HG02642 (cell line): ENCODE data around the gene FCGBP.
A peak's percentile ranks its signal among the peaks of the same experiment; 100 is the strongest.

ENCODE experiments used
- ATAC-seq: cut with Tn5 transposase; IDR thresholded peaks from one replicate; pipeline ENCODE4 v1.9.1; 2021; ENCODE audit warnings: mild to moderate bottlenecking; ENCODE audit not compliant: unreplicated experiment, poor library complexity

The FCGBP gene

GRCh38 chr19:39949026-39949747 is 14.8 kb upstream of the FCGBP start:
- no peak for ATAC-seq

- no peak for ATAC-seq
Measured at GRCh38 chr19:39946532-39946931, 12.1 kb upstream of the FCGBP start.

GRCh38 chr19:39943586-39943985 is 9.2 kb upstream of the FCGBP start:
- no peak for ATAC-seq

- ATAC-seq, result no peak
Measured at GRCh38 chr19:39942366-39942730, 7.9 kb upstream of the FCGBP start.

GRCh38 chr19:39941615-39942365 is 7.4 kb upstream of the FCGBP start:
- ATAC-seq, result peak; percentile 58

- no peak for ATAC-seq
Measured at GRCh38 chr19:39941151-39941550, 6.7 kb upstream of the FCGBP start.

- ATAC-seq, result no peak
Measured at GRCh38 chr19:39940221-39940833, 5.9 kb upstream of the FCGBP start.

GRCh38 chr19:39939556-39939955 is 5.1 kb upstream of the FCGBP start:
- no peak for ATAC-seq

- ATAC-seq, result no peak
Measured at GRCh38 chr19:39937787-39938186, 3.4 kb upstream of the FCGBP start.

GRCh38 chr19:39937094-39937720 is 2.8 kb upstream of the FCGBP start:
- no peak for ATAC-seq

GRCh38 chr19:39936622-39937021 is 2.2 kb upstream of the FCGBP start:
- no peak for ATAC-seq

GRCh38 chr19:39936020-39936419 is 1.6 kb upstream of the FCGBP start:
- no peak for ATAC-seq

GRCh38 chr19:39935364-39935661 is 879 bp upstream of the FCGBP start:
- ATAC-seq, result no peak

GRCh38 chr19:39929750-39930149 is 4.7 kb downstream of the FCGBP start:
- ATAC-seq, result no peak

GRCh38 chr19:39928357-39928725 is 6.1 kb downstream of the FCGBP start:
- no peak for ATAC-seq

GRCh38 chr19:39927524-39928356 is 6.7 kb downstream of the FCGBP start:
- ATAC-seq, result no peak

- ATAC-seq, result no peak
Measured at GRCh38 chr19:39927076-39927475, 7.4 kb downstream of the FCGBP start.

- no peak for ATAC-seq
Measured at GRCh38 chr19:39926170-39926760, 8.2 kb downstream of the FCGBP start.

- no peak for ATAC-seq
Measured at GRCh38 chr19:39924952-39925351, 9.5 kb downstream of the FCGBP start.

GRCh38 chr19:39924389-39924788 is 10.0 kb downstream of the FCGBP start:
- no peak for ATAC-seq
